Activated naive CD8-positive, alpha-beta T cell treated with anti-CD3 and anti-CD28 coated beads, Interleukin-2, amount 10 ng/mL, durations not matched to agents 7 days and 5 days (primary cell): ENCODE data around the gene HOXB1. TPM values are rescaled to one million over a fixed set of nuclear protein-coding genes. Genes with fewer than 3 reads are reported as not detected.
A peak's percentile ranks its signal among the peaks of the same experiment; 100 is the strongest.

Source experiments
- ATAC-seq: fragments of 150-1000 bp; cut with Tn5 transposase; one replicate; pipeline ENCODE4 v1.10.0; 2021; ENCODE audit warnings: low read depth, moderate library complexity
- POLR2A ChIA-PET: fragments of 350-600 bp; sonication (Branson Sonifier 250); formaldehyde crosslinking; loops from one replicate; lab custom pipeline; 2021; ENCODE audit warnings: antibody characterized with exemption; lab: Charles Lee
- DNase-seq: peaks from one replicate; pipeline ENCODE4 v3.0.0; 2021
- H3K27ac Mint-ChIP-seq: one replicate; pipeline ENCODE4 v1.8.0; 2022; ENCODE audit warnings: mild to moderate bottlenecking, mixed read lengths
- H3K27me3 Mint-ChIP-seq: one replicate; pipeline ENCODE4 v1.8.0; 2022; ENCODE audit warnings: mild to moderate bottlenecking, moderate library complexity, mixed read lengths
- H3K36me3 Mint-ChIP-seq: one replicate; pipeline ENCODE4 v1.8.0; 2021; ENCODE audit warnings: mild to moderate bottlenecking, mixed read lengths
- H3K4me1 Mint-ChIP-seq: one replicate; pipeline ENCODE4 v1.8.0; 2021; ENCODE audit warnings: mixed read lengths
- H3K4me3 Mint-ChIP-seq: one replicate; pipeline ENCODE4 v1.8.0; 2022; ENCODE audit warnings: mild to moderate bottlenecking, moderate library complexity, mixed read lengths
- H3K9me3 Mint-ChIP-seq: one replicate; pipeline ENCODE4 v1.8.0; 2021; ENCODE audit warnings: mixed read lengths
- total RNA-seq, 2 experiments: library from RNA; stranded (reverse); gene quantifications; one replicate each; pipeline ENCODE4 v1.2.3, GENCODE V29; 2021

Gene HOXB1
- total RNA-seq, 2 experiments from 2014 or later = not detected

DNA sequence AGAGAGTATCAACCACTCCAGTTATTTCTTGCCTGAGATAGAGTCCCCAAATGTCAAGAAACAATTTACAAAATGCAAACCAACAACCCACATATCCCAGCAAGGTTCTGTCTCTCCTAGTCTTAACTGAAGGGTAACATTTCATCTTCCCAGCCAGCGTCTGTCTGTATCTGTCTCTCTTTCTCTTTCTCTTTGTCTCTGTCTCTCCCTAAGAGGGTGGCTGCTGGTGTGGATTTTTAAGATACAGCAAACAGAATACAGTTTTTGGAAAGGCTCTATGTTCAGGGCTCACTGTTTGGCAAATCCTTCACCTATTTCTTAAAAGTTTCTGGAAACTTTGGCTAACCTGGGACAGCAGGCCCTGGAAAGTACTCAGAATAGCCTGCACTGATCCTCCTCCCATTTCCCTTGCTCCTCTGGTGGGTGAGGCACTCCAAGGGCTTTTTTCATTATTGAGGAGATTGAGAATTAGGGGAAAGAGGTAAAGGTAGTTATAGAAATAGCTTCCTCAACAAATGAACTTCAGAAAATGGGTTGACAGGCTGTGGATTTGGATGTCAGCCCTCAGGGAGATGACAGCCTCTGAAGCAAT is 41.1 kb upstream of the HOXB1 start:
- H3K9me3 Mint-ChIP-seq = no peaks in the 10 kb centered on the region
- POLR2A ChIA-PET = no interaction called here
- no peak for DNase-seq
- ATAC-seq = no peak
- H3K27ac Mint-ChIP-seq = no peak overlapping the region
- H3K27me3 Mint-ChIP-seq = peaks cover 8% of the 10 kb centered on the region
- H3K36me3 Mint-ChIP-seq = peaks cover 9% of the 10 kb centered on the region
- H3K4me3 Mint-ChIP-seq = no peak overlapping the region
- peaks cover 11% of the 10 kb centered on the region for H3K4me1 Mint-ChIP-seq

DNA sequence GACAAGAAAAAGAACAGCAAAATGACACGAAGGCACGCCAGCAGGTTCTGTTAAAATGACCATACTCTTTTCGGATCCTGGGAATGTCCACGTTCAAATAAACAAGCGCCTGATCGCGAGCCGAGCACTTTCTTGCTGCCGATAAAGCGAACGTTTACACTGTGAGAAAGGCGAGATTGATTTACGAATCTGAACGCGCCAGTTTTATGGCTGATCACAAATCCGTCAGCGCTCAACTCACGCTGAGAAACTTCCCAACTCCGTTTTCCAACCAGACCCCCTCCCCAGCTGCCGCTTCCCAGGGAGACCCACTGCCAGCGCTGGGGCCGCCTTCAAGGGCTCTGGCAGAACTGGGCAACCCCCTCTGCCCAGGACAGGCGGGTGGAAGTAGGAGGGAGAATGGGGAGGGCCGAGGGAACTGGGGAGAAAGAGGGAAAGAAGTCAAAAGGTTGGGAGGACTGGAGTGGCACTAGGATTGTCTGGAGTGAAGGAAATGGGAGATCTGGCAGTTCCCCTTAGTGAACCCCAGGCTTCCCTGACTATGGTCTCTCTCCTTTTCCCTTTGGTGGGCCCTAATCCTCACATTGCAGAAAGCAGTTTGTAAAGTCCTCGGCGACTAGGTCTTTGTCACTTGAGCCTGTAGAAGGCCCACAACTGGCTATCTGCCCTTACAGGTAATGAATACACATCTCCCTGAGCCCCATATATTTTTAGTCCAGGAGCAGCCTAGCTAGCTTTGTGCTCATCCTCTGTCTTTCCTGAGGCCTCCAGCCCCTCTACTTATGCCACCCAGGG is 40.4 kb upstream of the HOXB1 start:
- Mint-ChIP-seq H3K27ac (no peak overlapping the region), H3K4me3 (no peak overlapping the region)
- POLR2A ChIA-PET = interaction anchor here (1.6 kb wide), 1 partner anchor 24 kb away, joined by 3 read pairs; no protein-coding TSS in a partner anchor

DNA sequence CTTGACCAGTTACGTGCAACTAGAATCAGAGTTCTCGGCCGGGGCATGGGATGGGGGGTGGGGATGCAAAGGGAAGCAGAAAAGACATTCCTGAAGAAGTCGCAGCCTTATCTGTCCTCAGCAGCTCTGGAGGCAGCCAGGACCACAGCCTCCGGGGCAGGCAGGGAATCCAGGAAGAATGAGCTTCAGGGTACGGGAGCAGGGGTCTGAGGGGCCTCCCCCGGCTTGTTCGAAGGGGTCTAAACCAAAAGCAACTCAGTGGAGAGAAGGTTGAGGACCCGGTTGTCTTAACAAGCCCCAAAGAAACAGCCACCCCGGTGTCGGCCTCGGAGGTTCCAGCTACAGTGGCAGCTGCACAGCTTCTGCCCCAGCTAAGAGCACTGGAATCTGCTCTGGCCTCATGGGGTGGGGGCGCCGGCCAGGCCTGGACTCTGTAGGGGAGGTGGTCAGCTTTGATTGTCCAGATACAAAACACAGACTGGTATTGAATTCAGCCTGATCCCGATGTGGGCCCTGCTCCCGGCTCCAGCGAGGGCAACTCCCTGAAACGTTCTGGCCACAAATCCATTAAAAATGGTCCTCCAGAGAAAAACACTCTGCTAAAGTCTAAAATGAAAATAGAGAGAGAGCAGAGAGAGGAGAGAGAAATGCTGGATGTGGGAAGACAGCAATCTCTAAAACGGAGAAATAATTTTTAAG is 39.7 kb upstream of the HOXB1 start:
- DNase-seq (no peak), ATAC-seq (no peak)
- peaks cover 5% of the 10 kb centered on the region for H3K36me3 Mint-ChIP-seq
- H3K4me1 Mint-ChIP-seq = peaks cover 5% of the 10 kb centered on the region
- H3K27ac Mint-ChIP-seq = no peak overlapping the region
- H3K9me3 Mint-ChIP-seq = no peaks in the 10 kb centered on the region
- H3K27me3 Mint-ChIP-seq = peaks cover 8% of the 10 kb centered on the region
- POLR2A ChIA-PET = interaction anchor here (1.6 kb wide), 1 partner anchor 24 kb away, joined by 3 read pairs; no protein-coding TSS in a partner anchor
- H3K4me3 Mint-ChIP-seq = no peak overlapping the region

More for the DNA sequence above, 40.4 kb upstream of the HOXB1 start:
- Mint-ChIP-seq H3K36me3 (peaks cover 9% of the 10 kb centered on the region), H3K27me3 (peaks cover 8% of the 10 kb centered on the region), H3K9me3 (no peaks in the 10 kb centered on the region), H3K4me1 (peaks cover 9% of the 10 kb centered on the region)
- no peak for DNase-seq
- ATAC-seq = no peak

DNA sequence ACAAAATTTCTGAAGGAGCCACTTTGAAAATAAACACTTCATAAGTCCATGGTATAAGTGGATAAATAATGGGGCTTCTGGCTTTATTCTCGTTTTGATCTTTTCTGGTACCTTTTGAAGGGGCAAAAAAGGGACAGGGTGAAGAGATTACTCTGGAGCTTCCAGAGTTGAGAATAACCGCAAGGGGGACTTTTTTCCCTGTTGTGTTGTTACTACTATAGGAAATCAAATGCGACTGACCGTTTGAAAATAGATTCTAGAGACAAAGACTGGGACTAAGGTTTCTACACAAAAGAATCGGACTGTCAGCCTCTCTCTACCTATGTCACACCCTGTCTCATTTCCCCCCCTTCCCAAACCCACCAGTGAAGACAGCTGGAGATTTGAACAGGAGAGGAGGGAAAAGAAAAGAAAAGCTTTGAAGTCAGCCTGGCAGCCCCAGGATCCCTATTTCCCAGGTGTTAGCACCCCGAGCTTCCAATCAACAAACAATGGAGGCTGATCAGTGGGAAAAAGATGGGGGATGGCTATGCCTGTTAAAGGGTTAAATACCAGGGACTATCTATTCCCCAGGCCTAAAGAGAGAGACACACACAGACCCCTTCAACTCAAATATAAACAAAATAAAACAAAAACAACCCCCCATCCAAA is 39.0 kb upstream of the HOXB1 start:
- H3K9me3 Mint-ChIP-seq = no peaks in the 10 kb centered on the region
- H3K36me3 Mint-ChIP-seq = peaks cover 5% of the 10 kb centered on the region
- POLR2A ChIA-PET = interaction anchor here (1.6 kb wide), 1 partner anchor 23 kb away, joined by 3 read pairs; no protein-coding TSS in a partner anchor
- H3K27ac Mint-ChIP-seq = no peak overlapping the region
- H3K27me3 Mint-ChIP-seq = peaks cover 8% of the 10 kb centered on the region
- DNase-seq = no peak
- ATAC-seq = no peak
- no peak overlapping the region for H3K4me3 Mint-ChIP-seq
- peaks cover 5% of the 10 kb centered on the region for H3K4me1 Mint-ChIP-seq

DNA sequence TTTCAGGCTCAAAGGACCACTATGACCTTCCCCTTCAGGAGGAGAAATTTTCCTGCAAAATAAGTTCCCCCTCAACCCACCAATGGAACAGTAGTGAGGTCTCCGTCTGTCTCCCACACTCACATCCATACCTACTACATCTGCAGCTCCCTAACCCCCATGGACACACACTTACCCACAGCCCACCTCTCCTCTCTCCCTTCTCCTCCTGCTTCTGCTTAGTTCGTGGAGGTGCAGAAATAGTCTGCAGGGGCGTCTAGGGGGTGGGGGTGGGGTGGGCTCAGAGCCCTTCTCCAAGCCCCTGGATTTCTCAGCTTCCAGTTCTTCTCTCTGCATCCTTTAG is 38.4 kb upstream of the HOXB1 start:
- POLR2A ChIA-PET = interaction anchor here (1.6 kb wide), 1 partner anchor 22 kb away, joined by 3 read pairs; no protein-coding TSS in a partner anchor
- H3K4me1 Mint-ChIP-seq = peaks cover 5% of the 10 kb centered on the region
- no peak overlapping the region for H3K27ac Mint-ChIP-seq
- no peaks in the 10 kb centered on the region for H3K9me3 Mint-ChIP-seq
- ATAC-seq = no peak
- H3K36me3 Mint-ChIP-seq = peaks cover 5% of the 10 kb centered on the region
- no peak overlapping the region for H3K4me3 Mint-ChIP-seq
- no peak for DNase-seq
- H3K27me3 Mint-ChIP-seq = peaks cover 11% of the 10 kb centered on the region

DNA sequence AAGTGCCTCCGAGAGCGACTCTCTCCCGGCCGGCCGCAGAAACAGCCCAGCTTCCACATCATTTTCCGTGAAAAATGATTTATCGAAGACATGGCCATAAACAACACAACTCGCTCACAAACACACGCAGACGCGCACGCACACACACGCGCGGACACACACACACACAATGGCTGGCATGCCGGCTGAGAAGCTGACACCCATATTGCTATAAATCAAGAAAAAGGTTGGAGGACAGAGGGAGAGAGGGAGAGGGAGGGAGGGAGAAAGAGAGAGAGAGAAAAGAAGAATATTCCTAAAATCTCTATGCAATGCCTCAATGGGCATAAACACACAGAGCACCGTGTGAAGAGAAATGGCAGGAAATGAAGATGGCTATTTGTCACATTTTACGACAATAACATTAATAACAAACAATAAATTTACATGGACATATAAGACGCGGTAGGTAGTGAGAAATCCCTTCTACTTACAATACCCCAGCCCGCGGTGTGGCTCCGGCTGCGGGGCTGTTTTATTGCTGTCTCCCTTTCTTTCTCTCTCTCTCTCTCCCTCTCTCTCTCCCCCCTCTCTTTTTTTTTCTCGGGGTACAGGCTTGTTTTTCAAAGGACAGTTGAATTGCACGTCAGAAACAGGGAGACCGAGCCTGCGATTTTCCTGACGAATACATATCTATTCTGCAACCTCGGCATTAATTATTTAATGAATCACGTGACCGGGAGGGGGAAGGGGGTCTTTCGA is 37.9 kb upstream of the HOXB1 start:
- H3K4me3 Mint-ChIP-seq = peak overlapping the region; percentile 20
- no peak for DNase-seq
- POLR2A ChIA-PET = no interaction called here
- H3K4me1 Mint-ChIP-seq = peaks cover 5% of the 10 kb centered on the region
- no peaks in the 10 kb centered on the region for H3K9me3 Mint-ChIP-seq
- ATAC-seq = no peak
- H3K27ac Mint-ChIP-seq = no peak overlapping the region
- H3K36me3 Mint-ChIP-seq = peaks cover 5% of the 10 kb centered on the region
- H3K27me3 Mint-ChIP-seq = peaks cover 13% of the 10 kb centered on the region

DNA sequence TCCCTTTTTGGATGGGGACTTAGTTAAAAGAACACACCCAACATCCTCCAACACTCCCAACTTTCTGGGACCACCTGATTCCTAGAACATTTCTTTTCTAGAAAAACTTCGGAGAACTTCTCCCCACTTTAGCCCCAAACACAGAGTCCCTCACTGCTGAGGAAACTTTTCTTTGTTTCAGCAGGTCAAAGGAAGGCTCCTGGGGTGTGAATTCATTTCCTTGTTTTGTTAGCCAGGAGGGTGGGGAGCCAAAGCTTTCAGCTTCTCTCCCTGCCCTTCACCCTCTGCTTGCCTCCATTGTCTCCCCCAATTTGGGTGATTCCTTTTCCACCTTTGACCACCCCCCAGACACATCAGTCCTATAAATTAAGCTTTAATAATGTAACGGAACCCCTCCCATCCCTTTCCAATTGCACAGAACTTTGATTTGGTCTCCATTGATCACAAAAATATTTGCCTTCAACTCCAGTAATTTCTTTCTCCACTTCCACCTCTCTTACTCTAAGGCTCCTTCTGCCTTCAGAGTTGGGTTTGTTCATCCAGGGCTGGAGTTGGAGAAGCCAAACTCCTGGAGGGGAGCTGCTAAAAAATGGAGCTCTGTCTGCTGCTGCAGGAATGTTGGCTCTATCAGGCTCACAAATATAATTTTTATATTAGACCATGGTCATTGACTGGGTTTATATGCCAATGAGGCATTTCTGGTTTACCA is 37.0 kb upstream of the HOXB1 start:
- POLR2A ChIA-PET = no interaction called here
- Mint-ChIP-seq H3K36me3 (peaks cover 2% of the 10 kb centered on the region), H3K27me3 (peaks cover 16% of the 10 kb centered on the region), H3K27ac (no peak overlapping the region), H3K4me1 (peaks cover 5% of the 10 kb centered on the region), H3K4me3 (no peak overlapping the region), H3K9me3 (no peaks in the 10 kb centered on the region)
- DNase-seq (no peak), ATAC-seq (no peak)

DNA sequence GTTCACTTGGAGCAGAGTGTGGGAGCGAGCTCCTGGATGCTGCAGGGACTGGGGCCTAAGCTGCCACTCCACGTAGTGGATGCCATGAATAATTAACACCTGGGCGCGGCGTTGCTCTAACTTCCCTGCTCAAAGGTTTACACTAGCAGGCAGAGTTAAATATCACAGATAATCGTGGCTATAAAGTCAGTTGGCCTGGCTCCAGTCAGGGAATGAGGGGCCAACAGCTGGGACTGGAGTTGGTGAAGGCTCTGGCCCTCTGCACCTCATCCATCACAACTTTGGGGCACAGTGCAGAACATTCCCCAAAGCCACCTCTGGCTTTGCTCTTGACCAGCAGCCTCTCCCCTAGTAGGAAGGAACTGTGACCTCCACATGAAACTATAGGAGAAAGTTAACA is 36.4 kb upstream of the HOXB1 start:
- ATAC-seq = no peak
- no peak for DNase-seq
- peaks cover 16% of the 10 kb centered on the region for H3K27me3 Mint-ChIP-seq
- peaks cover 8% of the 10 kb centered on the region for H3K4me1 Mint-ChIP-seq
- no peak overlapping the region for H3K27ac Mint-ChIP-seq
- H3K4me3 Mint-ChIP-seq = no peak overlapping the region
- POLR2A ChIA-PET = no interaction called here
- H3K9me3 Mint-ChIP-seq = no peaks in the 10 kb centered on the region
- H3K36me3 Mint-ChIP-seq = peaks cover 2% of the 10 kb centered on the region

DNA sequence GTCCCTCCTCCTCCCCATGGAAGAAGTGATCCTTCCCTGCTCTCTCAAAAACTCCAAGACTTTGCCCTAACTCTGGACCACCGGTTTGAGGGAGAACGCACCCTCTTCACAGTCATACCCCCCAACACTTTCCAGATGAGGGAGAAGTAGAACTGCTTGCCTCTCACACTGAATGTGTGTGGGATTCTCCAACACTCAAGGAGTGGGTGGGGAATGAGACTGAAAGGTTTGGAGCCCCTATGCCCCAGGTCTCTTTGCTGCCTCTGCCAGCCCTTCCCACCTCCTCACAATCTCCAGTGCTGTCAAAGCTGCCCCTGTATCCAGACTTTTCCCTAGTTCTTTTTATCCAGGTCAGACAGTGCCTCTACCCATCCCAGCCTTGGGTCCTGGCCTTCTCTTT is 35.9 kb upstream of the HOXB1 start:
- Mint-ChIP-seq H3K36me3 (peaks cover 4% of the 10 kb centered on the region), H3K27ac (no peak overlapping the region), H3K4me3 (no peak overlapping the region), H3K27me3 (peaks cover 16% of the 10 kb centered on the region), H3K4me1 (peaks cover 10% of the 10 kb centered on the region), H3K9me3 (no peaks in the 10 kb centered on the region)
- POLR2A ChIA-PET = no interaction called here
- ATAC-seq = no peak
- DNase-seq = no peak

DNA sequence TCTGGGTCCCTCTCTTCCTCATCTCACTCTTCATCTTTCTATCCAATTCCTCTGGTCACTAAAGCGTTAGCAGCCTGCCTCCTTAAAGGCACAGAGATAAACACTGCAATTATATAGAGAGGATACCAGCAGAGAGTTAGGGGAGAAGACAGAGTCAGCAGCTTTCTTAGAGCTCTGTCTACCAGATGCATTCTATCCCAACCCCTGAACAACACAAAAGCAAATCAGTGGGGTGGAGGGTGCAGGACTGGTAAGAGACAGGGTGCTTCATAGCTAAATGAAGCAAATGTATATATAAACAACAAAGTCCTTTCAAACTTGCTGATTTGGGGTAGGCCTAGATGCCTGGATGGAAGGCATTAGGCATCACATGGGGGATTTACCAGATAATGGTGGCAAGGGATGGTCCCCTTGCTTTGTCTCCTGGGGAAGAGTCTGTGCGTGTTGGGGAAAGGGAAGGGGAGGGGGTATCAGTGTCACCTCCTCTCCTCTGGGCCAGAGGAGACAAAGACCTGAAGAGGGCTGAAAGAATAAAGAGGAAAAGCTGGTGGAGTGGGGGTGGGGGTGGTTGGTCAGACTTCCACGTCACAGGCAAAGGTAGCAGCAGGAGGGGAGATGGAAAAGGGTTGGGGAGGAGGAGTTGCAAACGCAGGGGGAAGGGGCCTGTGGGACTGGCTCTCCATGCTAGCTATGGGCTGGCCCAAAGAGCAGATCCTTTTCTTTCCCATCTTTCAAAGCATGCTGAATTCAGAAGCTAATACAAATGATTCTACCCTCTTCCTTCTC is 35.3 kb upstream of the HOXB1 start:
- peaks cover 4% of the 10 kb centered on the region for H3K36me3 Mint-ChIP-seq
- no peak for ATAC-seq
- POLR2A ChIA-PET = no interaction called here
- H3K4me3 Mint-ChIP-seq = no peak overlapping the region
- no peak overlapping the region for H3K27ac Mint-ChIP-seq
- no peaks in the 10 kb centered on the region for H3K9me3 Mint-ChIP-seq
- H3K4me1 Mint-ChIP-seq = peaks cover 16% of the 10 kb centered on the region
- DNase-seq = no peak
- peaks cover 16% of the 10 kb centered on the region for H3K27me3 Mint-ChIP-seq

DNA sequence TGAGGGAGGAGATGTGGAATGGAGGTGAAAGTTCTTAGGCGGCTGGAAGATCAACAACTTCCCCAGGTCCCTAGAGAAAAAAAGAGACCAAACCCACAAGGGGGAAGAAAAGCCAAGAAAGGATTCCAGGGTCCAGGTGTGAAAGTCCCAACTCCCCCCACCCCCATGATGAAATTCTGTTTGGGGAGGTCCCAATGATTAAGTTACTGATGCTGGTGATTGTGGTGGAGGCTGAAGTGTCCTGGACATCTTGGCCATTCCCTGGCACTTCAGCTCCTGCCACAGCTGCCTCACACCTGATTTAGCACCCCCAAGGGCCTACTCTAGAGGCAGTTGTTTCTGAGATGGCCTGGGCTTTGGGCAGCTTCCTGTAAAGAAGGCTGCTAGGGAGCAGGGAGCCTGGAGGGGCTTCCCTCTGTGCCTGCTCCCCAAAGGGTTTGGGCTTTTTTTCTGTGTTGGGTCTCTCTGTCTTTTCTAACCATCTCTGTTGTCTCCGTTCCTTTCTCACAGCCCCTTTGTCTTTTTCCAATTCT is 34.3 kb upstream of the HOXB1 start:
- Mint-ChIP-seq H3K4me1 (peaks cover 17% of the 10 kb centered on the region), H3K9me3 (no peaks in the 10 kb centered on the region), H3K27me3 (peaks cover 16% of the 10 kb centered on the region), H3K27ac (no peak overlapping the region), H3K4me3 (peak overlapping the region; percentile 28), H3K36me3 (peaks cover 4% of the 10 kb centered on the region)
- no peak for DNase-seq
- POLR2A ChIA-PET = no interaction called here
- no peak for ATAC-seq
